IMR-90 (cell line): ENCODE data around the gene GKN1. TPM values are rescaled to one million over a fixed set of nuclear protein-coding genes. Genes with fewer than 3 reads are reported as not detected.

Source experiments
- ATAC-seq: fragments of 200-7000 bp; cut with Tn5 transposase; 2 replicates; pipeline ENCODE4 v1.9.1; 2020; ENCODE audit warnings: low read depth, mild to moderate bottlenecking, moderate library complexity
- BruUV-seq: library from RNA; stranded (reverse); fragments of 400-500 nt; replicated peaks from 2 replicates; lab custom pipeline; 2021; lab: Mats Ljungman, UMichigan
- CTCF ChIA-PET: fragments of 300-600 bp; formaldehyde crosslinking; extraction: SDS; loops from one replicate; lab custom pipeline; 2021; ENCODE audit warnings: antibody characterized with exemption; lab: Yijun Ruan, JAX
- POLR2A ChIA-PET: fragments of 300-600 bp; sonication (Branson Sonifier 250); formaldehyde crosslinking; loops from one replicate; lab custom pipeline; 2022; ENCODE audit warnings: antibody characterized with exemption; ENCODE audit not compliant: unreplicated experiment; lab: Charles Lee
- DNase-seq: peaks from one replicate; pipeline ENCODE4 v3.0.0; 2013
- H2AFZ ChIP-seq: replicated peaks from 2 replicates; pipeline ENCODE3; 2013; ENCODE audit warnings: low read length, mild to moderate bottlenecking; ENCODE audit not compliant: poor library complexity
- H2AK5ac ChIP-seq: 2 replicates; pipeline ENCODE4 v1.6.1; 2013; ENCODE audit warnings: low read depth, low read length, inconsistent platforms
- H2AK9ac ChIP-seq: replicated peaks from 2 replicates; pipeline ENCODE3; 2013; ENCODE audit warnings: mild to moderate bottlenecking, low read depth, low read length, moderate library complexity; ENCODE audit not compliant: poor library complexity
- H2BK120ac ChIP-seq: 2 replicates; pipeline ENCODE4 v1.6.1; 2013; ENCODE audit warnings: low read depth, low read length, inconsistent platforms
- H2BK15ac ChIP-seq: 3 replicates; pipeline ENCODE4 v1.6.1; 2013; ENCODE audit warnings: low read depth, low read length, inconsistent platforms
- H2BK20ac ChIP-seq: 2 replicates; pipeline ENCODE4 v1.6.1; 2013; ENCODE audit warnings: low read depth, mild to moderate bottlenecking, inconsistent platforms, low read length, moderate library complexity
- H2BK5ac ChIP-seq: 2 replicates; pipeline ENCODE4 v1.6.1; 2013; ENCODE audit warnings: mild to moderate bottlenecking, low read depth, low read length, inconsistent platforms; ENCODE audit not compliant: poor library complexity, severe bottlenecking
- H3K14ac ChIP-seq: replicated peaks from 2 replicates; pipeline ENCODE4 v1.6.1; 2013; ENCODE audit warnings: low read depth, low read length, inconsistent platforms
- H3K18ac ChIP-seq: 2 replicates; pipeline ENCODE4 v1.6.1; 2013; ENCODE audit warnings: low read depth, low read length, control low read depth
- H3K23ac ChIP-seq: 2 replicates; pipeline ENCODE4 v1.6.1; 2013; ENCODE audit warnings: low read depth, low read length, inconsistent platforms
- H3K27ac ChIP-seq: 2 replicates; pipeline ENCODE4 v1.5.1; 2013; ENCODE audit warnings: mild to moderate bottlenecking, control low read depth, low read length; ENCODE audit not compliant: insufficient read depth
- H3K27me3 ChIP-seq: 2 replicates; pipeline ENCODE4 v1.6.1; 2013; ENCODE audit warnings: low read length; ENCODE audit not compliant: control insufficient read depth, insufficient read depth
- H3K36me3 ChIP-seq: 2 replicates; pipeline ENCODE4 v1.6.1; 2013; ENCODE audit warnings: low read length, mixed read lengths; ENCODE audit not compliant: control insufficient read depth, insufficient read depth
- H3K4ac ChIP-seq: 2 replicates; pipeline ENCODE4 v1.6.1; 2013; ENCODE audit warnings: low read depth, low read length, inconsistent platforms
- H3K4me1 ChIP-seq: 2 replicates; pipeline ENCODE4 v1.6.1; 2013; ENCODE audit warnings: low read length, mixed read lengths; ENCODE audit not compliant: control insufficient read depth, insufficient read depth
- H3K4me2 ChIP-seq: 2 replicates; pipeline ENCODE4 v1.6.1; 2013; ENCODE audit warnings: low read depth, mild to moderate bottlenecking, control low read depth, low read length, moderate library complexity
- H3K4me3 ChIP-seq: 2 replicates; pipeline ENCODE4 v1.5.1; 2013; ENCODE audit warnings: low read depth, mild to moderate bottlenecking, control low read depth, low read length, moderate library complexity; ENCODE audit not compliant: insufficient read depth
- H3K56ac ChIP-seq: 2 replicates; pipeline ENCODE4 v1.6.1; 2013; ENCODE audit warnings: low read length, inconsistent platforms; ENCODE audit not compliant: insufficient read depth; ENCODE audit errors: extremely low read depth
- H3K79me1 ChIP-seq, 2 experiments: 2 replicates each; pipeline ENCODE4 v1.6.1; 2013; ENCODE audit warnings: low read length in 2 of 2, inconsistent platforms in 1 of 2, low read depth in 1 of 2
- H3K9ac ChIP-seq: 2 replicates; pipeline ENCODE4 v1.6.1; 2013; ENCODE audit warnings: low read depth, low read length, control low read depth
- H3K9me1 ChIP-seq: 2 replicates; pipeline ENCODE4 v1.6.1; 2013; ENCODE audit warnings: low read length, inconsistent platforms; ENCODE audit not compliant: insufficient read depth
- H3K9me3 ChIP-seq: 2 replicates; pipeline ENCODE4 v1.6.1; 2013; ENCODE audit warnings: low read length; ENCODE audit not compliant: control insufficient read depth, insufficient read depth
- H4K20me1 ChIP-seq: 2 replicates; pipeline ENCODE4 v1.6.1; 2013; ENCODE audit warnings: low read length, inconsistent platforms; ENCODE audit not compliant: insufficient read depth
- H4K5ac ChIP-seq: 2 replicates; pipeline ENCODE4 v1.6.1; 2013; ENCODE audit warnings: mild to moderate bottlenecking, low read depth, low read length, control low read depth
- H4K8ac ChIP-seq, 2 experiments: 2 replicates each; pipeline ENCODE4 v1.6.1; 2013; ENCODE audit warnings: low read depth in 2 of 2, low read length in 2 of 2, control low read depth in 1 of 2, inconsistent platforms in 1 of 2
- H4K91ac ChIP-seq: 2 replicates; pipeline ENCODE4 v1.6.1; 2013; ENCODE audit warnings: low read depth, low read length, inconsistent platforms; ENCODE audit not compliant: insufficient read depth
- CHD1 ChIP-seq: IDR thresholded peaks from 2 replicates; pipeline ENCODE4 v1.6.1; 2012; ENCODE audit warnings: low read depth, low read length, improper control_type of control experiment
- RFX5 ChIP-seq: IDR thresholded peaks from 2 replicates; pipeline ENCODE4 v1.8.0; 2012; ENCODE audit warnings: low read depth, mild to moderate bottlenecking, low read length, moderate library complexity
- SMC3 ChIP-seq: fragments of 150-350 bp; IDR thresholded peaks from 2 replicates; pipeline ENCODE4 v1.6.1; 2016; ENCODE audit warnings: low read depth, mild to moderate bottlenecking, antibody characterized with exemption, low read length, moderate library complexity
- WGBS, 2 experiments: methylation state at CpG; one replicate each; pipeline versions ENCODE4 v1.1.5 to v1.1.7; 2013; ENCODE audit warnings: missing lambda C conversion rate in 2 of 2; ENCODE audit not compliant: insufficient read length in 1 of 2; ENCODE audit errors: extremely low coverage in 2 of 2; 5-methylcytosine and 5-hydroxymethylcytosine counted together
- dilution Hi-C: fragments of 300-500 bp; cut with HindIII; formaldehyde crosslinking; loops from one replicate; pipeline ENCODE4 v1.14.3; 2018; ENCODE audit warnings: low sequenced_read_pairs; ENCODE audit not compliant: unreplicated experiment
- in situ Hi-C: fragments of 300-500 bp; cut with MboI; formaldehyde crosslinking; loops from 3 replicates; pipeline ENCODE4 v1.14.3; 2019; ENCODE audit warnings: low sequenced_read_pairs, inconsistent platforms, mixed read lengths
- intact Hi-C: fragments of 100-400 bp; cut with micrococcal nuclease; formaldehyde crosslinking; loops from 2 replicates; pipeline ENCODE4 v1.10.0; 2022
- polyA plus RNA-seq, 3 experiments: library from polyadenylated mRNA; depleted of rRNA; stranded (reverse); fragments of >200 nt; gene quantifications; 2 replicates each; pipeline ENCODE4 v1.2.3, GENCODE V29; 2012; ENCODE audit warnings: low replicate concordance in 1 of 3
- total RNA-seq: library from RNA; depleted of rRNA; stranded (reverse); fragments of >200 nt; gene quantifications from 2 replicates; pipeline ENCODE4 v1.2.3, GENCODE V29; 2012

GKN1 gene
- total and polyA plus RNA-seq, 2 of the 4 experiments (the other 2 are of a cell fraction): not detected

DNA sequence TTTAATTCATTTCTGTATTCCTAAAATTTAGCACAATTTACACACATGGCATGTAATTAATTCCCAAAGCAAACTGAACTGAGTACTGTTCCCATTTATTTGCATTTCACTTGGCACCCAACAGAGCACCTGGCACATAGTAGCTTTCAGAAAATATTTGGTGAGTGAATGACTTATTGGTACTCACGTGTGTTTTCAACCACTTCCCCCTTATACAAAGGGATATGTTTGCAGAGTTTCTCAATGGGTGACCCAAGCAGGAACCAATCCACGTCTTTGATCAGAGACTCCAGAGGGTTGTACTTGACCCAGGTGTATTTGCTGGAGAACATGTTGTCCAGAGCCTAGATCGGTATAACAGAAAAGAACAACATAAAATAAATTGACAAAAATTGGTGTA, 28.3 kb upstream of the GKN1 start:
- intact Hi-C loops (no loop called here), in situ Hi-C loops (loop anchor here (5.0 kb wide), 1 partner anchor 361 kb away; no protein-coding TSS in a partner anchor), dilution Hi-C loops (no loop called here)
- H2BK120ac ChIP-seq: no peak overlapping the region
- H4K5ac ChIP-seq: no peak overlapping the region
- no CpG with 5 or more reads among the region's 3 CpGs for WGBS, 2 experiments
- H3K4me2 ChIP-seq: no peak overlapping the region
- H2BK15ac ChIP-seq: no peak overlapping the region
- H3K27me3 ChIP-seq: no peaks in the 10 kb centered on the region
- H3K56ac ChIP-seq: no peak overlapping the region
- no peaks in the 10 kb centered on the region for H3K79me1 ChIP-seq
- BruUV-seq: no TSS peak
- no peak overlapping the region for H2BK20ac ChIP-seq
- DNase-seq (no peak), ATAC-seq (no peak)
- no peak overlapping the region for H4K91ac ChIP-seq
- no peak overlapping the region for H2AK5ac ChIP-seq
- no peak overlapping the region for H3K27ac ChIP-seq
- H2AFZ ChIP-seq: no peak overlapping the region
- H3K4ac ChIP-seq: no peak overlapping the region
- TF ChIP-seq RFX5 (no peak), SMC3 (no peak), CHD1 (no peak)
- H3K14ac ChIP-seq: no peak overlapping the region
- no peaks in the 10 kb centered on the region for H3K9me1 ChIP-seq
- H3K9me3 ChIP-seq: 0 out of 2 replicates have a peak, but pooled peaks cover 2% of the 10 kb centered on the region
- peaks cover 5% of the 10 kb centered on the region for H3K4me1 ChIP-seq
- no peak overlapping the region for H2AK9ac ChIP-seq
- H3K23ac ChIP-seq: no peak overlapping the region
- H3K36me3 ChIP-seq: no peaks in the 10 kb centered on the region
- H4K20me1 ChIP-seq: no peaks in the 10 kb centered on the region
- no peak overlapping the region for H2BK5ac ChIP-seq
- CTCF ChIA-PET: no interaction called here
- H3K18ac ChIP-seq: no peak overlapping the region
- no peak overlapping the region for H3K9ac ChIP-seq
- H4K8ac ChIP-seq: no peak overlapping the region
- H3K4me3 ChIP-seq: no peak overlapping the region
- POLR2A ChIA-PET: no interaction called here
